Measurements from ENCODE around the gene FEN1. TPM values are rescaled to one million over a fixed set of nuclear protein-coding genes. Genes with fewer than 3 reads are reported as not detected.

The FEN1 gene
- total and polyA plus RNA-seq, 2 of the 8 experiments (the other 6 are each of a cell fraction or from before 2014, with no cell fraction given), result 52.6 to 86.1 TPM

DNA sequence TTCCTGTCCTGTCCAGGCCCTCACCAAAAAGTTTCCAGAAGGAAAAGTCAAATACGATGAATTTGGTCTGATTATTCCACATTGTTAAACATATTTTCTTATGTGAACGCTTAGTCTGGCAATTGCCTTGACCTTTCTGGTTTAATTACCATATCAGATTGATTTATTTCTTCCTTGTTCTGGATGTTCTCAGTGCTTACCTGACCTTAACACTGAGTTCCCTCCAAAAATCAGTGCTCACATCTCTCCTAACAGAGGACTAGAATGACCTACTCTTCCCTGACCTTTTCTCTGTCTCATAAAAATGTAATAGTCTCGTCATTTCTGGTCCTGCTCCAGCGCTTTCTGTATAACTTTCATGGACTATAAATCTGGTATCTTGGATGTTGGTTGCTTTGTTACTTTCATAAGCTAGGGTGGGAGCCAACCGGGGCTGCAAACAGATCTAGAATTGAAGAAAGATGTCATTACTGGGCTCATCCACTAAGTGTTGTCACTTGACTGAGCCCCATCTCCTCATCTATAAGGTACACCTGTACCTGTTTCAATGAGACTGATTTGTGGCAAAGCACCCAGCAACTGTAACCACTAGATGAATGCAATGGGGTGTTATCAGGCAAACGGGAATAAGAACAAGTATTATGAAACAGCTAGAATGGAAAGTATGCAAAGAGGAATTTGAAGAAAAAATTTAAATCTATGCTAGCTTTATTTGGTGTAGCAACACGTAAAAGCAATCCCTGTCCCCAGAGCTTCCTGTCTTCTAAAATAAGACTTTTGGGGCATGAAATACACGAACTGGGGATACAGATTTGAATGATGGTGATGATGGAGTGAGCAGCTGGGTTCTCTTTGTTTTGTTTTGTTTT is 37.8 kb downstream of the FEN1 start:
- H3K9ac ChIP-seq (replicated peaks in 1 of 4; ENCODE audit: extremely low read depth in 1 of 4, low read depth in 3 of 4, low read length in 3 of 4), result peak overlapping the region in 1 of 4 experiments; percentile 8; a peak in 1 of 7 replicates
- 81% methylated on average over 8 of the region's 8 CpGs; no CpG with 5 or more reads in 1 of the 2 experiments for WGBS, 2 experiments (ENCODE audit: extremely low coverage in 1 of 2, insufficient coverage in 1 of 2, insufficient read length in 1 of 2, insufficient replicate concordance in 2 of 2, low coverage in 1 of 2, low lambda C conversion rate in 2 of 2, missing lambda C conversion rate in 1 of 2)
- H3K9me3 ChIP-seq (ENCODE audit: insufficient read depth in 2 of 2, low read depth in 1 of 2, low read length in 1 of 2), result no peaks in the 10 kb centered on the region
- no peak overlapping the region for H4K91ac ChIP-seq (replicated peaks; ENCODE audit: insufficient read length, low read length)
- peaks cover 14% of the 10 kb centered on the region for H3K23me2 ChIP-seq (ENCODE audit: low read depth, low read length)
- peaks cover 29 to 68% of the 10 kb centered on the region in 2 experiments for H3K79me2 ChIP-seq (ENCODE audit: control insufficient read depth in 1 of 2, insufficient read depth in 2 of 2, low read length in 2 of 2)
- H3K18ac ChIP-seq (ENCODE audit: extremely low read depth, low read length), result no peak overlapping the region
- ChIA-PET CTCF (ENCODE audit: partially characterized antibody) (interaction anchor here (0.8 to 3.2 kb wide), 8 partner anchors 10 to 80 kb away, joined by 3 to 16 read pairs (median 4); partner anchors contain the start of gene FADS1), POLR2A (ENCODE audit: partially characterized antibody) (interaction anchor here (1.2 to 9.9 kb wide), 9 partner anchors 8 to 48 kb away, joined by 3 to 210 read pairs (median 4); partner anchors contain the start of gene FADS1)
- H2BK12ac ChIP-seq (ENCODE audit: low read depth, low read length), result no peak overlapping the region
- peaks cover 19 to 35% of the 10 kb centered on the region in 2 experiments for H4K20me1 ChIP-seq (replicated peaks in 1 of 2; ENCODE audit: control insufficient read depth in 1 of 2, insufficient read depth in 2 of 2, low read length in 2 of 2)
- H2BK20ac ChIP-seq (ENCODE audit: low read length), result no peak overlapping the region
- H3K23ac ChIP-seq (ENCODE audit: insufficient read length), result no peak overlapping the region
- no peaks in the 10 kb centered on the region for H3K27me3 ChIP-seq (replicated peaks in 1 of 4; ENCODE audit: control insufficient read depth in 3 of 4, extremely low read depth in 1 of 4, insufficient read depth in 3 of 4, low read length in 3 of 4)
- peak overlapping the region; percentile 96 to 98 for H3K4me2 ChIP-seq (ENCODE audit: insufficient read depth in 1 of 2, low read depth in 2 of 2, low read length in 2 of 2)
- H2BK15ac ChIP-seq (ENCODE audit: low read length), result no peak overlapping the region
- H3K27ac ChIP-seq (ENCODE audit: low read depth, low read length), result no peak overlapping the region
- H3K4me3 ChIP-seq (ENCODE audit: extremely low read depth in 1 of 4, insufficient read depth in 2 of 4, low read depth in 3 of 4, low read length in 4 of 4), result peak overlapping the region; percentile 77 to 96 (median 86); a peak in 7 of 8 replicates
- H3K4ac ChIP-seq (replicated peaks; ENCODE audit: insufficient read length, low read depth, low read length), result no peak overlapping the region
- no peak overlapping the region for H4K5ac ChIP-seq (ENCODE audit: insufficient read length, low read depth, low read length)
- H2AFZ ChIP-seq (ENCODE audit: low read length), result no peak overlapping the region
- DNase-seq (ENCODE audit: low read depth in 1 of 2, low spot score in 2 of 2) (no peak), FAIRE-seq (no peak)
- 0 out of 2 replicates have a peak overlapping the region, but pooled peaks have one; percentile 29 for H2BK5ac ChIP-seq (ENCODE audit: low read depth, low read length)
- no peak overlapping the region for H4K8ac ChIP-seq (ENCODE audit: extremely low read depth, insufficient read depth, low read length)
- H2AK5ac ChIP-seq (ENCODE audit: low read depth, low read length), result no peak overlapping the region
- H3K14ac ChIP-seq (ENCODE audit: insufficient read length), result no peak overlapping the region
- no peak overlapping the region for H3K56ac ChIP-seq (replicated peaks; ENCODE audit: insufficient read length, low read depth, low read length)
- no peak overlapping the region for H2BK120ac ChIP-seq (replicated peaks; ENCODE audit: low read depth, low read length)
- peaks cover 16 to 48% (median 32%) of the 10 kb centered on the region in 4 experiments for H3K4me1 ChIP-seq (replicated peaks in 1 of 4; ENCODE audit: control insufficient read depth in 3 of 4, insufficient read depth in 4 of 4, low read length in 3 of 4)
- H3K79me1 ChIP-seq (ENCODE audit: low read depth, low read length), result peaks cover 21% of the 10 kb centered on the region
- no peak for TF ChIP-seq RNF2 (IDR thresholded peaks at IDR 0.05; ENCODE audit: borderline replicate concordance, low read depth, low read length, missing control alignments, poor library complexity, severe bottlenecking)
- H3K36me3 ChIP-seq (ENCODE audit: control insufficient read depth in 2 of 4, insufficient read depth in 4 of 4, low read length in 3 of 4), result peaks cover 0 to 4% (median 4%) of the 10 kb centered on the region in 4 experiments; a peak in 2 of 8 replicates
